ENCODE measurements around the gene TSNAXIP1.

DNA sequence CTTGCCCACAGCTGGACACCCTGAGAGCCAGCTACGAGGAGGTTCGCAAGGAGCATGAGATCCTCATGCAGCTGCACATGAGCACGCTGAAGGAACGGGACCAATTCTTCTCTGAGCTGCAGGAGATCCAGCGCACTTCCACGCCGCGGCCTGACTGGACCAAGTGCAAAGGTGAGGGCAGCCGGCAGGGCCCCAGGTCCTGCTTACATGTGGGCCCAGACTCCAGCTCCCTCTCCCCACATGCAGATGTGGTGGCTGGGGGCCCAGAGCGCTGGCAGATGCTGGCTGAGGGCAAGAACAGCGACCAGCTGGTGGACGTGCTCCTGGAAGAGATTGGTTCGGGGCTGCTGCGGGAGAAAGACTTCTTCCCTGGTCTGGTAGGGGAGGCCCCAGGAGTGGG, 19.2 kb downstream of the TSNAXIP1 start:
- no peak for TF ChIP-seq SP1 (IDR thresholded peaks at IDR 0.05)
- TF ChIP-seq, protein P1, sequence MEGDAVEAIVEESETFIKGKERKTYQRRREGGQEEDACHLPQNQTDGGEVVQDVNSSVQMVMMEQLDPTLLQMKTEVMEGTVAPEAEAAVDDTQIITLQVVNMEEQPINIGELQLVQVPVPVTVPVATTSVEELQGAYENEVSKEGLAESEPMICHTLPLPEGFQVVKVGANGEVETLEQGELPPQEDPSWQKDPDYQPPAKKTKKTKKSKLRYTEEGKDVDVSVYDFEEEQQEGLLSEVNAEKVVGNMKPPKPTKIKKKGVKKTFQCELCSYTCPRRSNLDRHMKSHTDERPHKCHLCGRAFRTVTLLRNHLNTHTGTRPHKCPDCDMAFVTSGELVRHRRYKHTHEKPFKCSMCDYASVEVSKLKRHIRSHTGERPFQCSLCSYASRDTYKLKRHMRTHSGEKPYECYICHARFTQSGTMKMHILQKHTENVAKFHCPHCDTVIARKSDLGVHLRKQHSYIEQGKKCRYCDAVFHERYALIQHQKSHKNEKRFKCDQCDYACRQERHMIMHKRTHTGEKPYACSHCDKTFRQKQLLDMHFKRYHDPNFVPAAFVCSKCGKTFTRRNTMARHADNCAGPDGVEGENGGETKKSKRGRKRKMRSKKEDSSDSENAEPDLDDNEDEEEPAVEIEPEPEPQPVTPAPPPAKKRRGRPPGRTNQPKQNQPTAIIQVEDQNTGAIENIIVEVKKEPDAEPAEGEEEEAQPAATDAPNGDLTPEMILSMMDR (IDR thresholded peaks at IDR 0.05; ENCODE audit: low read depth, low read length, missing input control), result no peak
- no peak for TF ChIP-seq RAD21 (IDR thresholded peaks at IDR 0.05)
- TF ChIP-seq, protein P2, sequence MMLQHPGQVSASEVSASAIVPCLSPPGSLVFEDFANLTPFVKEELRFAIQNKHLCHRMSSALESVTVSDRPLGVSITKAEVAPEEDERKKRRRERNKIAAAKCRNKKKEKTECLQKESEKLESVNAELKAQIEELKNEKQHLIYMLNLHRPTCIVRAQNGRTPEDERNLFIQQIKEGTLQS (IDR thresholded peaks at IDR 0.05), result no peak
- no peak for TF ChIP-seq JUND (IDR thresholded peaks at IDR 0.05)
- no peak for TF ChIP-seq HNF4A (conservative IDR thresholded peaks at IDR 0.05)
- TF ChIP-seq TAF1 (conservative IDR thresholded peaks at IDR 0.05), result no peak
- TF ChIP-seq, protein P3, sequence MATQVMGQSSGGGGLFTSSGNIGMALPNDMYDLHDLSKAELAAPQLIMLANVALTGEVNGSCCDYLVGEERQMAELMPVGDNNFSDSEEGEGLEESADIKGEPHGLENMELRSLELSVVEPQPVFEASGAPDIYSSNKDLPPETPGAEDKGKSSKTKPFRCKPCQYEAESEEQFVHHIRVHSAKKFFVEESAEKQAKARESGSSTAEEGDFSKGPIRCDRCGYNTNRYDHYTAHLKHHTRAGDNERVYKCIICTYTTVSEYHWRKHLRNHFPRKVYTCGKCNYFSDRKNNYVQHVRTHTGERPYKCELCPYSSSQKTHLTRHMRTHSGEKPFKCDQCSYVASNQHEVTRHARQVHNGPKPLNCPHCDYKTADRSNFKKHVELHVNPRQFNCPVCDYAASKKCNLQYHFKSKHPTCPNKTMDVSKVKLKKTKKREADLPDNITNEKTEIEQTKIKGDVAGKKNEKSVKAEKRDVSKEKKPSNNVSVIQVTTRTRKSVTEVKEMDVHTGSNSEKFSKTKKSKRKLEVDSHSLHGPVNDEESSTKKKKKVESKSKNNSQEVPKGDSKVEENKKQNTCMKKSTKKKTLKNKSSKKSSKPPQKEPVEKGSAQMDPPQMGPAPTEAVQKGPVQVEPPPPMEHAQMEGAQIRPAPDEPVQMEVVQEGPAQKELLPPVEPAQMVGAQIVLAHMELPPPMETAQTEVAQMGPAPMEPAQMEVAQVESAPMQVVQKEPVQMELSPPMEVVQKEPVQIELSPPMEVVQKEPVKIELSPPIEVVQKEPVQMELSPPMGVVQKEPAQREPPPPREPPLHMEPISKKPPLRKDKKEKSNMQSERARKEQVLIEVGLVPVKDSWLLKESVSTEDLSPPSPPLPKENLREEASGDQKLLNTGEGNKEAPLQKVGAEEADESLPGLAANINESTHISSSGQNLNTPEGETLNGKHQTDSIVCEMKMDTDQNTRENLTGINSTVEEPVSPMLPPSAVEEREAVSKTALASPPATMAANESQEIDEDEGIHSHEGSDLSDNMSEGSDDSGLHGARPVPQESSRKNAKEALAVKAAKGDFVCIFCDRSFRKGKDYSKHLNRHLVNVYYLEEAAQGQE (IDR thresholded peaks at IDR 0.05), result no peak
